ENCODE results near the gene PSD4. TPM values are rescaled to one million over a fixed set of nuclear protein-coding genes. Genes with fewer than 3 reads are reported as not detected.

PSD4 gene
- total RNA-seq, 2 experiments from 2014 or later, result 314 to 388 TPM

Other genes with a start within 250 kb of the PSD4 start
- gene IL36G, start 196.0 kb upstream of the PSD4 start, total RNA-seq, result not detected
- gene IL36A, start 168.5 kb upstream of the PSD4 start, total RNA-seq, result under 1 TPM in 1 of 2 experiments, not detected in 1; 0.42 TPM
- gene IL36B, start 121.1 kb upstream of the PSD4 start, total RNA-seq, result not detected
- not detected for gene IL36RN, start 114.8 kb upstream of the PSD4 start, total RNA-seq
- not detected for gene IL1F10, start 106.0 kb upstream of the PSD4 start, total RNA-seq
- gene IL1RN, start 46.4 kb upstream of the PSD4 start, total RNA-seq, result 1 to 10 TPM; 1.8 TPM
- gene PAX8, start 105.0 kb downstream of the PSD4 start, total RNA-seq, result 1 to 10 TPM; 1.6 to 2.1 TPM

Data from activated CD8-positive, alpha-beta memory T cell treated with anti-CD3 and anti-CD28 coated beads, Interleukin-2, amount 10 ng/mL, durations not matched to agents 7 days and 5 days (primary cell).